GM12872 (cell line): ENCODE data around the gene FHIT.

Experiments used
- TF ChIP-seq, protein P1 (sequence below): IDR thresholded peaks from 3 replicates; pipeline ENCODE4 v1.5.1; 2011; ENCODE audit warnings: low read depth, mild to moderate bottlenecking, low read length, moderate library complexity; ENCODE audit not compliant: insufficient read depth

FHIT gene

DNA sequence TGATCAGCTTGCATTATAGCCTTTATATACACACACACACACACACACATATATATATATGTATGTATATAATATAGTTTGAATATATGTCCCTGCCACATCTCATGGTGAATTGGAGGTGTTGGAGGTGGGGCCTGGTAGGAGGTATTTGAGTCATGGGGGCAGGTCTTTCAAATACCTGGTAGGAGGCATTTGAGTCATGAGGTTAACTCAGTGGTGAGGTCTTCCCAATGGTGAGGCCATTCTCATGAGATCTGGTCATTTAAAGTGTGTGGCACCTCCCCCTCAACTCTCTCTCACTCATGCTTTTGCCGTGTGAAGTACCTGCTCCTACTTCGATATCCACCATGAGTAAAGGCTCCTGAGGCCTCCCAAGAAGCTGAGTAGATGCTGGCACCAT is 27.5 kb upstream of the FHIT start:
- TF ChIP-seq, protein P1, sequence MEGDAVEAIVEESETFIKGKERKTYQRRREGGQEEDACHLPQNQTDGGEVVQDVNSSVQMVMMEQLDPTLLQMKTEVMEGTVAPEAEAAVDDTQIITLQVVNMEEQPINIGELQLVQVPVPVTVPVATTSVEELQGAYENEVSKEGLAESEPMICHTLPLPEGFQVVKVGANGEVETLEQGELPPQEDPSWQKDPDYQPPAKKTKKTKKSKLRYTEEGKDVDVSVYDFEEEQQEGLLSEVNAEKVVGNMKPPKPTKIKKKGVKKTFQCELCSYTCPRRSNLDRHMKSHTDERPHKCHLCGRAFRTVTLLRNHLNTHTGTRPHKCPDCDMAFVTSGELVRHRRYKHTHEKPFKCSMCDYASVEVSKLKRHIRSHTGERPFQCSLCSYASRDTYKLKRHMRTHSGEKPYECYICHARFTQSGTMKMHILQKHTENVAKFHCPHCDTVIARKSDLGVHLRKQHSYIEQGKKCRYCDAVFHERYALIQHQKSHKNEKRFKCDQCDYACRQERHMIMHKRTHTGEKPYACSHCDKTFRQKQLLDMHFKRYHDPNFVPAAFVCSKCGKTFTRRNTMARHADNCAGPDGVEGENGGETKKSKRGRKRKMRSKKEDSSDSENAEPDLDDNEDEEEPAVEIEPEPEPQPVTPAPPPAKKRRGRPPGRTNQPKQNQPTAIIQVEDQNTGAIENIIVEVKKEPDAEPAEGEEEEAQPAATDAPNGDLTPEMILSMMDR: no peak

DNA sequence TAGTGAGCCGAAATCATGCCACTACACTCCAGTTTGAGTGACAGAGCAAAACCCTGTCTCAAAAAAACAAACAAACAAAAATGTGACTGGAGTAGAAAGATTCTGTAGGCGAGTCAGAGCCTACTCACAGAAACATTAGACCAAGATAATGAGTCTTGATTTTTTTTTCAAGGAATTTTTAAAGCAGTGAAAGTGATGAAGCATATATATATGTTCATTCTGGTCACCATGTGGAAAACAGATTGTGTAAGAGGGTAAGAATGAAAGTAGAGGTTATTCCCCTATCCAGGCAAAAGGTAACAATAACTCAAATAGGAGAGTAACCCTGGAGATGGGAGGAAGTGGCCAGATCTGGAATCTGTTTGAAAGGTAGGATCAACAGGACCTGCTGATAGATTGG is 26.2 kb upstream of the FHIT start:
- TF ChIP-seq, protein P1: no peak

DNA sequence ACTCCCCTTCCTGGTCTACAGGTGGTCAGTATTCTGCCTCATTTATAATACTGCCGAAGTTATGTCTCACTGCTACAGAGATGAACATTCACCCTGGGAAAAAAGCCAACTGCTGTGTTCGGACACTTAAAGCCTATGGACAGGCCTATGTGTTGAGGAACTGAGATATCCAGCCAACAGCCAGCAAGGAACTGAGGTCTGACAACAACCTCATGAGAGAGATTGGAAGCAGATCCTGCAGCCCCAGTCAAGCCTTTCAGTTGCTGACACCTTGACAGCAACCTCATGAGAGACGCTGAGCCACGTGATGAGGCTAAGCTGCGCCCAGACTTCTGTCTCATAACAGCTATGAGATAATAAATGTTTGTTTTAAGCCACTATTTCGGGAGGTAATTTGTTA is 18.2 kb upstream of the FHIT start:
- TF ChIP-seq, protein P1: no peak

GRCh38 chr3:61268644-61269043 is 17.4 kb upstream of the FHIT start:
- TF ChIP-seq, protein P1: no peak

GRCh38 chr3:61264281-61264680 is 13.0 kb upstream of the FHIT start:
- TF ChIP-seq, protein P1: no peak

GRCh38 chr3:61257148-61257547 is 5.9 kb upstream of the FHIT start:
- TF ChIP-seq, protein P1: no peak

GRCh38 chr3:61253756-61254155 is 2.5 kb upstream of the FHIT start:
- TF ChIP-seq, protein P1: no peak

- TF ChIP-seq, protein P1: no peak
Observed at GRCh38 chr3:61252836-61253235, 1.6 kb upstream of the FHIT start.
